Prostate gland (tissue), 2 donors: ENCODE data around the gene TIMM17A.
"Not testable (repeated sequence)": the region's sequence is repeated elsewhere in the genome, so short reads cannot be mapped to it uniquely, and the experiment has no call there.

Experiments used
- POLR2A ChIP-seq: fragments of 450-650 bp; IDR thresholded peaks from one replicate; pipeline ENCODE4 v1.6.1; 2016; ENCODE audit warnings: antibody characterized with exemption, mild to moderate bottlenecking
- TF ChIP-seq, protein P1 (sequence below), 4 experiments: fragments of 200-600 bp in 2 of 4; fragments of 450-650 bp in 2 of 4; sonication (generic) in 2 of 4; IDR thresholded peaks; 1 replicate in 3 of 4; 2 replicates in 1 of 4; pipeline ENCODE4 v1.5.1; 2016 to 2019; ENCODE audit warnings: antibody characterized with exemption in 4 of 4, mild to moderate bottlenecking in 2 of 4, moderate library complexity in 2 of 4

DNA sequence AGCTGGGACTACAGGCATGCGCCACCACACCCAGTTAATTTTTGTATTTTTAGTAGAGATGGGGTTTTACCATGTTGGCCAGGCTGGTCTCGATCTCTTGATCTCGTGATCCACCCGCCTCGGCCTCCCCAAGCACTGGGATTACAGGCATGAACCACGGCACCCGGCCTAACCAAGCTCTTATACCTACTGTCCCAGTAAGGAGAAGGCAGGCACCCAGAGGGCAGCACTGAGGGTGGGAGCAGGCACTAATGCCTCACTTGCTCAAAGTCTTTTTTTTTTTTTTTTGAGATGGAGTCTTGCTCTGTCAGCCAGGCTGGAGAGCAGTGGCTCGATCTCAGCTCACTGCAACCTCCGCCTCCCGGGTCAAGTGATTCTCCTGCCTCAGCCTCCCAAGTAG, 15.0 kb upstream of the TIMM17A start:
- TF ChIP-seq, protein P1, sequence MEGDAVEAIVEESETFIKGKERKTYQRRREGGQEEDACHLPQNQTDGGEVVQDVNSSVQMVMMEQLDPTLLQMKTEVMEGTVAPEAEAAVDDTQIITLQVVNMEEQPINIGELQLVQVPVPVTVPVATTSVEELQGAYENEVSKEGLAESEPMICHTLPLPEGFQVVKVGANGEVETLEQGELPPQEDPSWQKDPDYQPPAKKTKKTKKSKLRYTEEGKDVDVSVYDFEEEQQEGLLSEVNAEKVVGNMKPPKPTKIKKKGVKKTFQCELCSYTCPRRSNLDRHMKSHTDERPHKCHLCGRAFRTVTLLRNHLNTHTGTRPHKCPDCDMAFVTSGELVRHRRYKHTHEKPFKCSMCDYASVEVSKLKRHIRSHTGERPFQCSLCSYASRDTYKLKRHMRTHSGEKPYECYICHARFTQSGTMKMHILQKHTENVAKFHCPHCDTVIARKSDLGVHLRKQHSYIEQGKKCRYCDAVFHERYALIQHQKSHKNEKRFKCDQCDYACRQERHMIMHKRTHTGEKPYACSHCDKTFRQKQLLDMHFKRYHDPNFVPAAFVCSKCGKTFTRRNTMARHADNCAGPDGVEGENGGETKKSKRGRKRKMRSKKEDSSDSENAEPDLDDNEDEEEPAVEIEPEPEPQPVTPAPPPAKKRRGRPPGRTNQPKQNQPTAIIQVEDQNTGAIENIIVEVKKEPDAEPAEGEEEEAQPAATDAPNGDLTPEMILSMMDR (IDR thresholded peaks at IDR 0.05): not testable (repeated sequence)
- not testable (repeated sequence) for TF ChIP-seq POLR2A
